CD1c-positive myeloid dendritic cell (primary cell): Measurements from ENCODE around the gene DNAJC25.
"Not testable (repeated sequence)": the region's sequence is repeated elsewhere in the genome, so short reads cannot be mapped to it uniquely, and the experiment has no call there.

Experiments
- DNase-seq: peaks from one replicate; pipeline ENCODE4 v3.0.0-alpha.2; 2016; ENCODE audit errors: extremely low spot score

The DNAJC25 gene

GRCh38 chr9:111631214-111631971, at the start of gene DNAJC25:
Gene DNAJC25 (plus strand): TSS chr9:111631334. CDS start chr9:111631408, 74 bp downstream.
- DNase-seq: peak; percentile 99

DNA sequence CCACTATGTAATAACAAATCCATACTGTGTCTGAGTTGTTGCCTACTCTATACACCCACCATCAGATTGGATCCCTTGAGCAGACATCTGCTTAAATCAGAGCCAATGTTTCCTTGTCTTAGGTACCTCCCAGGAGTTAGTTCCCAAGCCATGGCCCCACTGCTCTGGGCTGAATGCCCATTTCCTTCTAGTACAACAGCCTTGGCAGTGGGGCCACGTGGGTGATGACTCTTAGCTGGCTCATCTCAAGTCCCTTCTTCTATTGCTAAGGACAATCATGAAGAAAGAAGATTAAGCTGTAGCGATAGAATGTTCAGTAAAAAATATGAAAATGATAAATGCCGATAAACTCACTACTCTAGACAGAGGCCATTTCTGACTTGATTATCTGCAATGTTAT, 48.2 kb upstream of the DNAJC25 start:
- no peak for DNase-seq

DNA sequence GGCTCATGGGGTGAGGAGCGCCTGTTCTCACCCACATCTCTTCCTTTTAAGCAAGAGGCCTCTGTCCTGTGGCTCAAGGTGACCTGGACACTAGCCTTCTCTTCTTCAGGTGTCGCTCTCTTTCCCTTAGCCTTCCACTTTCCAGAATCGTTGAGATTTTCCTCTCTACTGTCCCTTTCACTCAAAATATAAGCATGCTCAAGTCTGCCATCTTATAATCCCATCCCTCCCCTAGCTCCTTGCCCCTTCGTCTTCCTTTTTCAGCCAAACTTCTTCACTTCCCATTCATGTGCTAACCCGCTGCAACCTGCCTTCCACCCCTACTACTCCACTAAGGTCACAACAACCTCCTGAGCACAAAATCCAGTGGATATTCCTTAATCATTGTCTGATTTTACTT, 44.8 kb upstream of the DNAJC25 start:
- DNase-seq: no peak

- no peak for DNase-seq
Measured at GRCh38 chr9:111588846-111589245, 42.3 kb upstream of the DNAJC25 start.

- DNase-seq: peak; percentile 50
Measured at GRCh38 chr9:111597852-111598732, 33.0 kb upstream of the DNAJC25 start.

DNA sequence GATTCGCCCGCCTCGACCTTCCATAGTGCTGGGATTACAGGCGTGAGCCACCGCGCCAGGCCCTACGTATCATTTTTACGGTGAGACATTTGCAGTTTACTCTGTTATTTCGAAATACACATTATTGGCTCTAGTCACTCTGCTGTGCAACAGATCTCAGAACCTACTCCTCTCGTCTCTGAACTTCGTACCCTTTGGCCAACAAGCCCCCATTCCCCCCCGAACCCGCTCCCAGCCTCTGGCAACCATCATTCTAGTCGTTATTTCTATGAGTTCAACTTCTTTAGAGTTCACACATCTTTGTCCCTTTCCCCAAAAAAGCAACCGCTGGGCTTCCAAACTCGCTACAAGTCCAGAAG, 32.4 kb upstream of the DNAJC25 start:
- DNase-seq: peak; percentile 19

- peak; percentile 88 for DNase-seq
Measured at GRCh38 chr9:111599092-111599954, 31.8 kb upstream of the DNAJC25 start, which contains the start of gene PTGR1. Gene PTGR1 (minus strand): TSS chr9:111599647. CDS start chr9:111597422, 2,225 bp downstream.

DNA sequence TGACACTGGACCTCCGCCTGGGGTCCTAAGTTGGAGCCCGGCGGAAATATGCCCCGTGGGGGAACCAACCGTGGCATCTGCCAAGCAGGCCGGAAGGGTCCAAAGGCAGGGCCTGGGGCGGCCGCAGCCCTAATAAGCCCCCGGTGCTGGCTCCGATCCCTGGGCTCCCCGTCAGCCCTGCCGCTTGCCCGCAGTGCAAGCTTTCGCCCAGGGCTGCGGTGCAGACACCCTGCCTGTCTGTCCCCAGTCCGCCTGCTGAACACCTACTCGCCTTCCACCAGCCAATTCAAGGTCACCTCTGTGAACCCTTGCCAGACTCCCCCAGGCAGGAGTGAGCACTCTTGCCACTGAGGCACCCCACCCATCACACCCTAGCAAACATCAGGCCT, 31.2 kb upstream of the DNAJC25 start:
- DNase-seq: no peak

GRCh38 chr9:111601237-111602018, 29.7 kb upstream of the DNAJC25 start:
- peak; percentile 4 for DNase-seq

- no peak for DNase-seq
Measured at GRCh38 chr9:111603041-111603440, 28.1 kb upstream of the DNAJC25 start.

GRCh38 chr9:111604054-111604615, 27.0 kb upstream of the DNAJC25 start:
- no peak for DNase-seq

DNA sequence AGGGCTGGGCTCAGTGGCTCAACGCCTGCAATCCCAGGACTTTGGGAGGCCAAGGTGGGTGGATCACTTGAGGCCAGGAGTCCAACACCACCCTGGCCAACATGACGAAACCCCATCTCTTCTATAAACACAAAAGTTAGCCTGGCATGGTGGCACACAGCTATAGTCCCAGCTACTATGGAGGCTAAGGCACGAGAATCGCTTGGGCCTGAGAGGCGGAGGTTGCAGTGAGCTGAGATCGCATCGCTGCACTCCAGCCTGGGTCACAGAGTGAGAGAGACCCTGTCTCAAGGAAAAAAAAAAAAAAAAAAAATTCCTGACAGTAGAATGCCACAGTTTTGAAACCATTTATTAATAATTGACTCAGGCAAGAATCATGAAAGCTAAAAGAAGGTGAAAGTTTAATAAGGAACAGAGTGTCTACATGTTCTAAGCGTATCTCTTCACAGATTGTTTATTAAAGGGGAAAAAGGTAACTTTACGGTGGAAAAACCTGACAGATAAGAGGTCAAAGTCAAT, 26.0 kb upstream of the DNAJC25 start:
- DNase-seq: no peak

GRCh38 chr9:111610149-111610548, 21.0 kb upstream of the DNAJC25 start:
- no peak for DNase-seq

DNA sequence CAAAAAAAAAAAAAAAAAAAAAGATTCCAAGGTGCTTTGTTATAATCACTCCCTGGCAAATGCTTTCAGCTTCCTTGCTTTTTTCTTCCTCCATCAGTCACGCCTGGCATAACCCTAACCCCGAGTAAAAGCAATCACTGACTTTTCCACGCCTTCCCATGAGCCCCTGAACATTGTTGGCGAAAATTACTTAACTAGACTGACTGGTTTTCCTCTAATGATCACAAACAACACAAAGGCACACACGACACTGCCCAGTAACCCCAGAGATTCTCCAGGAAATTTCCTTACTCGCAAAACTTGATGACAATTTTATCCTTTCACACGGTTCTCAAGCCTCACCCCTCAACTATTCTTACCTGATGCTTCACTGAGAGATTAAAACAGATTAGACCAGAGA, 20.3 kb upstream of the DNAJC25 start:
- no peak for DNase-seq

GRCh38 chr9:111613436-111614040, 17.6 kb upstream of the DNAJC25 start:
- no peak for DNase-seq

DNA sequence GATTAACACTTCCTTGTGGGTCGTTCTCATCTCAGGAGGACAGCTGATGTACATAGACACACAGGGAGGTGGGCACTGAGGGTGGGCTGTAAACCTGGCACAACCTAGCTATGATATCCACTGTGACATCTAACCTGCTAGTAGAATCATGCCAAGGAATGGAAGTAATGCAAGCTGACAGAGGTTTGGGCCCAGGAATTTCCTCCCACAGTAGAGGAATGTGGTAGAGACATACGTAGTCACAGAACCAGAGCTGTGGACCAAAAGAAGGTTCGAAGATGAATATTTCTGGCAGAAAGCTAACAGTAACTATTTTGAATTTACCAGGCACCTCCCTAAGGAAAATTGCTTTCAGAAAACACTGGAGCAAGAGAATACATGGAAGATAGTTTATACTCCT, 15.2 kb upstream of the DNAJC25 start:
- DNase-seq: no peak

DNA sequence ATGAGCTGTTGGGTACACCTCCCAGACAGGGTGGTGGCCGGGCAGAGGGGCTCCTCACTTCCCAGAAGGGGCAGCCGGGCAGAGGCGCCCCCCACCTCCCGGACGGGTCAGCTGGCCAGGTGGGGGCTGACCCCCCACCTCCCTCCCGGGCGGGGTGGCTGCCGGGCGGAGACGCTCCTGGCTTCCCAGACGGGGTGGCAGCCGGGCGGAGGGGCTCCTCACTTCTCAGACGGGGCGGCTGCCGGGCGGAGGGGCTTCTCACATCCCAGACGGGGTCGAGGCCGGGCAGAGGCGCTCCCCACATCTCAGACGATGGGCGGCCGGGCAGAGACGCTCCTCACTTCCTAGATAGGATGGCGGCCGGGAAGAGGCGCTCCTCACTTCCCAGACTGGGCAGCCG, 13.8 kb upstream of the DNAJC25 start:
- not testable (repeated sequence) for DNase-seq

DNA sequence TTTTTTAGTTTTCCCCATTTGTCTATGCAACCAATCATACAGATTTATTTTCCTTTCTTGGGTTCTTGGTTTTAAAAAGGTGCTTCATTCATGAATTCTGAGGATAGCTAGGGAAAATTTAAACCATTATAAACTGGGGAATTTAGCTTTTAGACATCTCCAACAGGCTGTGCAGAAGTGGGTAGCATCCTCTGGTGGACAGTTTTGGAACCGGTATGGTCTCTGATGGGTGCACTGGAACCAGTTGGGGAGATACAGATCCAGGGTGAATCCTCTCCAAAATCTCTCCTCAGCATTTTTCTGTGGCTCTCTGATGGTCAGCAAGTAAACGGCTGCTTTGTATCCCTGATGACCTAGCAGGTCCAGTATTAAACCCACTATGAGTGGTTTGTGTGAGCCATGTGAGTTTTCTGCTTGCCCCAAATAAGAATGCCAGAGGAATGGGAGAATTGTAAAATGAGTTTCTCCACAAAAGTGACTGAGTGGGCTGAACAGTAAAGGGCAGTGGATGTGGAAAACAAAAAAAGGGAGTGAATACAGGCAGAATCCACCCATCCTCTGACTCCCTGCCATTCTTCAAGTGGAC, 9.1 kb upstream of the DNAJC25 start:
- DNase-seq: peak; percentile 39

- peak; percentile 43 for DNase-seq
Measured at GRCh38 chr9:111622626-111623025, 8.5 kb upstream of the DNAJC25 start.
